GM19035 (cell line): Measurements from ENCODE around the gene CTSW.
A peak's percentile ranks its signal among the peaks of the same experiment; 100 is the strongest.
"Not testable (repeated sequence)": the region's sequence is repeated elsewhere in the genome, so short reads cannot be mapped to it uniquely, and the experiment has no call there.

Source experiments
- ATAC-seq: cut with Tn5 transposase; IDR thresholded peaks from one replicate; pipeline ENCODE4 v1.9.1; 2021; ENCODE audit not compliant: unreplicated experiment

The CTSW gene

GRCh38 chr11:65879617-65880016 is at the start of gene CTSW:
CTSW (plus strand) TSS chr11:65879837; CDS start chr11:65879855, 18 bp downstream.
- no peak for ATAC-seq

- not testable (repeated sequence) for ATAC-seq
These were observed 47.4 kb upstream of the CTSW start for GRCh38 chr11:65832231-65832630.

- peak; percentile 95 for ATAC-seq
These were observed 46.2 kb upstream of the CTSW start, which contains the start of gene SNX32 for GRCh38 chr11:65833297-65834030. SNX32 (plus strand) TSS chr11:65833963; CDS start chr11:65834066, 103 bp downstream.

- ATAC-seq = no peak
These were observed 45.4 kb upstream of the CTSW start for GRCh38 chr11:65834202-65834601.

- no peak for ATAC-seq
These were observed 37.5 kb upstream of the CTSW start for GRCh38 chr11:65842144-65842543.

- ATAC-seq = no peak
These were observed 35.8 kb upstream of the CTSW start for GRCh38 chr11:65843811-65844210.

GRCh38 chr11:65844231-65844872 is 35.3 kb upstream of the CTSW start:
- no peak for ATAC-seq

- no peak for ATAC-seq
These were observed 31.9 kb upstream of the CTSW start for GRCh38 chr11:65847746-65848145.

- not testable (repeated sequence) for ATAC-seq
These were observed 30.9 kb upstream of the CTSW start for GRCh38 chr11:65848693-65849092.

GRCh38 chr11:65849366-65849765 is 30.3 kb upstream of the CTSW start:
- no peak for ATAC-seq

- no peak for ATAC-seq
These were observed 29.8 kb upstream of the CTSW start for GRCh38 chr11:65849771-65850216.

GRCh38 chr11:65850217-65851082 is 29.2 kb upstream of the CTSW start:
- no peak for ATAC-seq

- no peak for ATAC-seq
These were observed 28.5 kb upstream of the CTSW start for GRCh38 chr11:65851083-65851579.

GRCh38 chr11:65851811-65852507 is 27.7 kb upstream of the CTSW start:
- ATAC-seq = no peak

GRCh38 chr11:65852508-65853245 is 27.0 kb upstream of the CTSW start:
- no peak for ATAC-seq

GRCh38 chr11:65853246-65853979 is 26.2 kb upstream of the CTSW start:
- no peak for ATAC-seq

- no peak for ATAC-seq
These were observed 25.5 kb upstream of the CTSW start for GRCh38 chr11:65854161-65854592.

- ATAC-seq = no peak
These were observed 24.5 kb upstream of the CTSW start for GRCh38 chr11:65854852-65855837.
